Anterior cingulate cortex (tissue), 58 donors: ENCODE results near the gene NDUFA5.
"Not testable (repeated sequence)": the region's sequence is repeated elsewhere in the genome, so short reads cannot be mapped to it uniquely, and the experiment has no call there.

Experiments
- DNase-seq, 58 donors: peaks; one replicate each; lab custom pipeline; 2025; lab: John Stamatoyannopoulos, UW

Gene NDUFA5

GRCh38 chr7:123558289-123558874, 764 bp upstream of the NDUFA5 start:
- no peak for DNase-seq

GRCh38 chr7:123557016-123557397, 611 bp downstream of the NDUFA5 start:
- DNase-seq, result no peak

GRCh38 chr7:123555484-123555883, 2.1 kb downstream of the NDUFA5 start:
- no peak for DNase-seq

GRCh38 chr7:123553159-123553558, 4.5 kb downstream of the NDUFA5 start:
- no peak for DNase-seq

- DNase-seq, result no peak
Observed at GRCh38 chr7:123552641-123553040, 5.0 kb downstream of the NDUFA5 start.

- DNase-seq, result not testable (repeated sequence)
Observed at GRCh38 chr7:123552134-123552533, 5.5 kb downstream of the NDUFA5 start.

- no peak for DNase-seq
Observed at GRCh38 chr7:123548406-123548805, 9.2 kb downstream of the NDUFA5 start.

GRCh38 chr7:123539871-123540270, 17.7 kb downstream of the NDUFA5 start:
- DNase-seq, result no peak

- DNase-seq, result no peak
Observed at GRCh38 chr7:123538897-123539296, 18.7 kb downstream of the NDUFA5 start.

- no peak for DNase-seq
Observed at GRCh38 chr7:123538189-123538714, 19.4 kb downstream of the NDUFA5 start.

- DNase-seq, result no peak
Observed at GRCh38 chr7:123537026-123537642, 20.5 kb downstream of the NDUFA5 start.

GRCh38 chr7:123535517-123535916, 22.1 kb downstream of the NDUFA5 start:
- no peak for DNase-seq

- DNase-seq, result peak; percentile 84 to 99 (median 97)
Observed at GRCh38 chr7:123534383-123535260, 23.0 kb downstream of the NDUFA5 start, which contains the start of gene IQUB. Gene IQUB (minus strand): TSS chr7:123534595. CDS start chr7:123512340, 22,255 bp downstream.

GRCh38 chr7:123533929-123534382, 23.7 kb downstream of the NDUFA5 start:
- peak in 2 of 58 donors; percentile 28 to 37 for DNase-seq

- no peak for DNase-seq
Observed at GRCh38 chr7:123533553-123533917, 24.1 kb downstream of the NDUFA5 start.

- DNase-seq, result peak in 21 of 58 donors; percentile 3 to 31 (median 14)
Observed at GRCh38 chr7:123532788-123533552, 24.6 kb downstream of the NDUFA5 start.

- DNase-seq, result not testable (repeated sequence)
Observed at GRCh38 chr7:123532343-123532742, 25.3 kb downstream of the NDUFA5 start.

- not testable (repeated sequence) for DNase-seq
Observed at GRCh38 chr7:123530035-123530591, 27.5 kb downstream of the NDUFA5 start.

GRCh38 chr7:123528265-123528664, 29.4 kb downstream of the NDUFA5 start:
- DNase-seq, result no peak

- not testable (repeated sequence) for DNase-seq
Observed at GRCh38 chr7:123527712-123528225, 29.8 kb downstream of the NDUFA5 start.
